Thyroid gland (tissue), 4 donors: ENCODE data around the gene NUDT14. TPM values are rescaled to one million over a fixed set of nuclear protein-coding genes. Genes with fewer than 3 reads are reported as not detected.

Source experiments
- DNase-seq, 2 donors: peaks; one replicate each; pipeline ENCODE4 v3.0.0-alpha.2; 2019
- H3K27ac ChIP-seq, 3 donors: fragments of 200-600 bp; sonication (generic); 1 replicate in 2 of 3; 2 replicates in 1 of 3; pipeline ENCODE4 v1.5.1; 2016 to 2019; ENCODE audit warnings: mild to moderate bottlenecking in 1 of 3, moderate library complexity in 1 of 3
- H3K27me3 ChIP-seq: fragments of 200-600 bp; sonication (generic); one replicate; pipeline ENCODE4 v1.5.1; 2019
- H3K36me3 ChIP-seq, 2 donors: fragments of 200-600 bp; sonication (generic); one replicate each; pipeline ENCODE4 v1.5.1; 2016 to 2019
- H3K4me1 ChIP-seq, 2 donors: fragments of 200-600 bp; sonication (generic); one replicate each; pipeline ENCODE4 v1.5.1; 2017 to 2019
- H3K4me3 ChIP-seq, 3 donors: fragments of 200-600 bp; sonication (generic); replicated peaks in 1 of 3; 1 replicate in 2 of 3; 2 replicates in 1 of 3; pipeline ENCODE4 v1.5.1; 2016; ENCODE audit warnings: mild to moderate bottlenecking in 1 of 3
- H3K9me3 ChIP-seq: fragments of 200-600 bp; sonication (generic); one replicate; pipeline ENCODE4 v1.5.1; 2017
- CTCF ChIP-seq, 6 experiments: fragments of 200-600 bp in 3 of 6; fragments of 450-650 bp in 3 of 6; sonication (generic) in 3 of 6; IDR thresholded peaks; one replicate each; pipeline ENCODE4 v1.5.1; 2016 to 2019; ENCODE audit warnings: antibody characterized with exemption in 6 of 6, mild to moderate bottlenecking in 2 of 6, inconsistent platforms in 1 of 6, moderate library complexity in 1 of 6
- POLR2A ChIP-seq, 2 donors: fragments of 450-650 bp; IDR thresholded peaks; one replicate each; pipeline ENCODE4 v1.6.1; 2017; ENCODE audit warnings: antibody characterized with exemption in 2 of 2, mild to moderate bottlenecking in 2 of 2, moderate library complexity in 1 of 2
- WGBS, 2 donors: methylation state at CpG; one replicate each; pipeline ENCODE4 v1.1.5; 2017; 5-methylcytosine and 5-hydroxymethylcytosine counted together
- intact Hi-C: fragments of 100-400 bp; cut with DNase I; formaldehyde crosslinking; loops from one replicate; pipeline ENCODE4 v1.15.1; 2023
- total RNA-seq, 4 donors: library from RNA; depleted of rRNA; stranded (reverse); fragments of >200 nt; gene quantifications; one replicate each; pipeline ENCODE4 v1.2.3, GENCODE V29; 2016

The NUDT14 gene
- total RNA-seq, 4 donors from 2014 or later, result 15.2 to 29.1 (median 20.1) TPM

GRCh38 chr14:105200074-105200473, 19.0 kb upstream of the NUDT14 start:
- no peak overlapping the region for H3K4me3 ChIP-seq
- no peaks in the 10 kb centered on the region for H3K36me3 ChIP-seq
- H3K27ac ChIP-seq, result no peak overlapping the region
- DNase-seq, result no peak
- peaks cover 25 to 60% of the 10 kb centered on the region in 2 donors for H3K4me1 ChIP-seq
- intact Hi-C loops, result loop anchor here (5.0 kb wide), 1 partner anchor 82 kb away; no protein-coding TSS in a partner anchor
- no peaks in the 10 kb centered on the region for H3K27me3 ChIP-seq
- WGBS, 2 donors, result 74 to 79% methylated on average over 8 to 9 of the region's 10 CpGs
- TF ChIP-seq POLR2A (IDR thresholded peaks at IDR 0.05), result no peak
- TF ChIP-seq CTCF (IDR thresholded peaks at IDR 0.05), result no peak
- no peaks in the 10 kb centered on the region for H3K9me3 ChIP-seq

- H3K36me3 ChIP-seq, result no peaks in the 10 kb centered on the region
- intact Hi-C loops, result no loop called here
- no peaks in the 10 kb centered on the region for H3K27me3 ChIP-seq
- no peak overlapping the region for H3K27ac ChIP-seq
- no peak overlapping the region for H3K4me3 ChIP-seq
- TF ChIP-seq CTCF (IDR thresholded peaks at IDR 0.05) (no peak), POLR2A (IDR thresholded peaks at IDR 0.05) (no peak)
- no peak for DNase-seq
- WGBS, 2 donors, result 55 to 78% methylated on average over 14 of the region's 18 CpGs
- H3K4me1 ChIP-seq, result peaks cover 18 to 60% of the 10 kb centered on the region in 2 donors
- H3K9me3 ChIP-seq, result no peaks in the 10 kb centered on the region
Measured at GRCh38 chr14:105199093-105199492, 18.0 kb upstream of the NUDT14 start.

GRCh38 chr14:105198588-105198987, 17.5 kb upstream of the NUDT14 start:
- H3K4me3 ChIP-seq, result no peak overlapping the region
- no peaks in the 10 kb centered on the region for H3K36me3 ChIP-seq
- TF ChIP-seq CTCF (IDR thresholded peaks at IDR 0.05) (no peak), POLR2A (IDR thresholded peaks at IDR 0.05) (no peak)
- H3K4me1 ChIP-seq, result peaks cover 13 to 59% of the 10 kb centered on the region in 2 donors
- H3K27me3 ChIP-seq, result no peaks in the 10 kb centered on the region
- H3K27ac ChIP-seq, result peak overlapping the region in 1 of 3 donors; percentile 28
- WGBS, 2 donors, result 75 to 78% methylated on average over 4 of the region's 4 CpGs
- DNase-seq, result no peak
- intact Hi-C loops, result no loop called here
- H3K9me3 ChIP-seq, result no peaks in the 10 kb centered on the region

- H3K36me3 ChIP-seq, result no peaks in the 10 kb centered on the region
- intact Hi-C loops, result no loop called here
- 3 to 9% methylated on average over 12 of the region's 15 CpGs for WGBS, 2 donors
- H3K27ac ChIP-seq, result peak overlapping the region in 2 of 3 donors; percentile 53 to 61
- H3K4me1 ChIP-seq, result peaks cover 9 to 52% of the 10 kb centered on the region in 2 donors
- H3K9me3 ChIP-seq, result no peaks in the 10 kb centered on the region
- peak in 1 of 2 donors; percentile 41 for DNase-seq
- H3K27me3 ChIP-seq, result no peaks in the 10 kb centered on the region
- no peak for TF ChIP-seq POLR2A (IDR thresholded peaks at IDR 0.05)
- no peak for TF ChIP-seq CTCF (IDR thresholded peaks at IDR 0.05)
- H3K4me3 ChIP-seq, result no peak overlapping the region
Measured at GRCh38 chr14:105197211-105197641, 16.1 kb upstream of the NUDT14 start.

GRCh38 chr14:105196265-105196960, 15.3 kb upstream of the NUDT14 start:
- intact Hi-C loops, result no loop called here
- Histone ChIP-seq H3K36me3 (no peaks in the 10 kb centered on the region), H3K9me3 (no peaks in the 10 kb centered on the region), H3K27me3 (no peaks in the 10 kb centered on the region), H3K4me1 (peaks cover 9 to 48% of the 10 kb centered on the region in 2 donors), H3K4me3 (peak overlapping the region in 1 of 3 donors; percentile 12), H3K27ac (peak overlapping the region; percentile 22 to 61 (median 53))
- 14 to 44% methylated on average over 10 to 12 of the region's 58 CpGs for WGBS, 2 donors
- no peak for DNase-seq
- no peak for TF ChIP-seq POLR2A (IDR thresholded peaks at IDR 0.05)
- TF ChIP-seq CTCF (IDR thresholded peaks at IDR 0.05), result no peak
